Ishikawa (cell line): ENCODE results near the gene RPTOR.

ENCODE experiments used
- CEBPB ChIP-seq: IDR thresholded peaks from 2 replicates; pipeline ENCODE4 v1.6.1; 2012
- CREB1 ChIP-seq: IDR thresholded peaks from 2 replicates; pipeline ENCODE4 v1.6.1; 2012; ENCODE audit warnings: low read depth
- EGR1 ChIP-seq: IDR thresholded peaks from 2 replicates; pipeline ENCODE4 v1.6.1; 2012
- EP300 ChIP-seq: IDR thresholded peaks from 2 replicates; pipeline ENCODE4 v1.6.1; 2012; ENCODE audit warnings: borderline replicate concordance
- FOXM1 ChIP-seq: IDR thresholded peaks from 2 replicates; pipeline ENCODE4 v1.6.1; 2012; ENCODE audit warnings: low read depth, borderline replicate concordance
- NFIC ChIP-seq: IDR thresholded peaks from 2 replicates; pipeline ENCODE4 v1.6.1; 2012
- RAD21 ChIP-seq: IDR thresholded peaks from 2 replicates; pipeline ENCODE4 v1.6.1; 2012; ENCODE audit warnings: low read depth
- TAF1 ChIP-seq: IDR thresholded peaks from 2 replicates; pipeline ENCODE4 v1.6.1; 2012; ENCODE audit warnings: low read depth, mild to moderate bottlenecking
- TCF12 ChIP-seq: IDR thresholded peaks from 2 replicates; pipeline ENCODE4 v1.6.1; 2012; ENCODE audit warnings: low read depth
- TEAD4 ChIP-seq: IDR thresholded peaks from 2 replicates; pipeline ENCODE4 v1.6.1; 2012
- YY1 ChIP-seq: IDR thresholded peaks from 2 replicates; pipeline ENCODE4 v1.6.1; 2012; ENCODE audit warnings: low read depth
- ZBTB7A ChIP-seq: IDR thresholded peaks from 2 replicates; pipeline ENCODE4 v1.6.1; 2012; ENCODE audit warnings: low read depth
- TF ChIP-seq, protein P1 (sequence below): IDR thresholded peaks from 2 replicates; pipeline ENCODE4 v1.6.1; 2012
- TF ChIP-seq, protein P2 (sequence below): IDR thresholded peaks from 2 replicates; pipeline ENCODE4 v1.6.1; 2012
- TF ChIP-seq, protein P3 (sequence below): IDR thresholded peaks from 2 replicates; pipeline ENCODE4 v1.6.1; 2012; ENCODE audit warnings: low read depth, mild to moderate bottlenecking

The RPTOR gene

DNA sequence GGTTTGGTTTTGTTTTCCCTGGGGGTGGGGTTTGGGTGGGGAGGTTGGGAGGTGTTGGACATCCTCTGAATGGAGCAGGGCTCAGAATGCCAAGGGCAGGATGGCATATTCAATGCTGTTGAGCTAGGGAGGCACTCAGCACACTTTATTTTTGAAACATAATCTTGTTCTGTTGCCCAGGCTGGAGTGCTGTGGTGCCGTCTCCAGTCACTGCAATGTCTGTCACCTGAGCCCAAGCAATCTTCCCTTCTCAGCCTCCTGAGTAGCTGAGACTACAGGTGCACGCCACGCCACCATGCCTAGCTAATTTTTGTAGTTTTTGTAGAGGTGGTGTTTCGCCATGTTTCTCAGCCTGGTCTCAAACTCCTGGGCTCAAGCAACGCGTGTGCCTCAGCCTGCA lies 186.1 kb downstream of the RPTOR start:
- TF ChIP-seq EP300 = no peak
- TF ChIP-seq TAF1 = no peak
- TF ChIP-seq TEAD4 = no peak
- TF ChIP-seq, protein P1, sequence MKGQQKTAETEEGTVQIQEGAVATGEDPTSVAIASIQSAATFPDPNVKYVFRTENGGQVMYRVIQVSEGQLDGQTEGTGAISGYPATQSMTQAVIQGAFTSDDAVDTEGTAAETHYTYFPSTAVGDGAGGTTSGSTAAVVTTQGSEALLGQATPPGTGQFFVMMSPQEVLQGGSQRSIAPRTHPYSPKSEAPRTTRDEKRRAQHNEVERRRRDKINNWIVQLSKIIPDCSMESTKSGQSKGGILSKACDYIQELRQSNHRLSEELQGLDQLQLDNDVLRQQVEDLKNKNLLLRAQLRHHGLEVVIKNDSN = no peak
- TF ChIP-seq YY1 = no peak
- TF ChIP-seq, protein P2, sequence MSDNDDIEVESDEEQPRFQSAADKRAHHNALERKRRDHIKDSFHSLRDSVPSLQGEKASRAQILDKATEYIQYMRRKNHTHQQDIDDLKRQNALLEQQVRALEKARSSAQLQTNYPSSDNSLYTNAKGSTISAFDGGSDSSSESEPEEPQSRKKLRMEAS = no peak
- no peak for TF ChIP-seq EGR1
- no peak for TF ChIP-seq TCF12

DNA sequence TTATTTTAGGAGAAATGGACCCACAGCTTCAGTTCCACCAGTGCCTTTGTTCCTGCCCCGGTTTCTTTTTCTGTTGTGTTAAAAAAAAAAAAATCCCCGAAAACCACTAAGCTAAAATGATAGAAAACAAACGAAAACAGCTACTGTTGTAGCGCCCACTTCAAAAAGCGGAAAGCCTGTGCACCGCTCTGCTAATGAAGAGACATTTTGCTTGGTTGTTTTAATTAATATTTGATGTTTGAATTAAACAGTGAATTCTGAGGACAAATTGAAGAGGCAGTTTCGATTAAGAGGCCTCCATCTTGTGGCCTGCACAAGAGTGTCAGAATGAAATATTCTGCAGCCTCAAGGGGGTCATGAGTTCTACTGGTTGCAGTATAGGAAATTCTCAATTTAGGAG lies 186.7 kb downstream of the RPTOR start:
- TF ChIP-seq TCF12 (no peak), FOXM1 (no peak), NFIC (no peak), EP300 (no peak), CREB1 (no peak), RAD21 (no peak), EGR1 (no peak), YY1 (no peak), CEBPB (no peak), TAF1 (no peak), ZBTB7A (no peak), TEAD4 (no peak)
- TF ChIP-seq, protein P2 = no peak
- TF ChIP-seq, protein P3, sequence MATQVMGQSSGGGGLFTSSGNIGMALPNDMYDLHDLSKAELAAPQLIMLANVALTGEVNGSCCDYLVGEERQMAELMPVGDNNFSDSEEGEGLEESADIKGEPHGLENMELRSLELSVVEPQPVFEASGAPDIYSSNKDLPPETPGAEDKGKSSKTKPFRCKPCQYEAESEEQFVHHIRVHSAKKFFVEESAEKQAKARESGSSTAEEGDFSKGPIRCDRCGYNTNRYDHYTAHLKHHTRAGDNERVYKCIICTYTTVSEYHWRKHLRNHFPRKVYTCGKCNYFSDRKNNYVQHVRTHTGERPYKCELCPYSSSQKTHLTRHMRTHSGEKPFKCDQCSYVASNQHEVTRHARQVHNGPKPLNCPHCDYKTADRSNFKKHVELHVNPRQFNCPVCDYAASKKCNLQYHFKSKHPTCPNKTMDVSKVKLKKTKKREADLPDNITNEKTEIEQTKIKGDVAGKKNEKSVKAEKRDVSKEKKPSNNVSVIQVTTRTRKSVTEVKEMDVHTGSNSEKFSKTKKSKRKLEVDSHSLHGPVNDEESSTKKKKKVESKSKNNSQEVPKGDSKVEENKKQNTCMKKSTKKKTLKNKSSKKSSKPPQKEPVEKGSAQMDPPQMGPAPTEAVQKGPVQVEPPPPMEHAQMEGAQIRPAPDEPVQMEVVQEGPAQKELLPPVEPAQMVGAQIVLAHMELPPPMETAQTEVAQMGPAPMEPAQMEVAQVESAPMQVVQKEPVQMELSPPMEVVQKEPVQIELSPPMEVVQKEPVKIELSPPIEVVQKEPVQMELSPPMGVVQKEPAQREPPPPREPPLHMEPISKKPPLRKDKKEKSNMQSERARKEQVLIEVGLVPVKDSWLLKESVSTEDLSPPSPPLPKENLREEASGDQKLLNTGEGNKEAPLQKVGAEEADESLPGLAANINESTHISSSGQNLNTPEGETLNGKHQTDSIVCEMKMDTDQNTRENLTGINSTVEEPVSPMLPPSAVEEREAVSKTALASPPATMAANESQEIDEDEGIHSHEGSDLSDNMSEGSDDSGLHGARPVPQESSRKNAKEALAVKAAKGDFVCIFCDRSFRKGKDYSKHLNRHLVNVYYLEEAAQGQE = no peak
- TF ChIP-seq, protein P1 = no peak

DNA sequence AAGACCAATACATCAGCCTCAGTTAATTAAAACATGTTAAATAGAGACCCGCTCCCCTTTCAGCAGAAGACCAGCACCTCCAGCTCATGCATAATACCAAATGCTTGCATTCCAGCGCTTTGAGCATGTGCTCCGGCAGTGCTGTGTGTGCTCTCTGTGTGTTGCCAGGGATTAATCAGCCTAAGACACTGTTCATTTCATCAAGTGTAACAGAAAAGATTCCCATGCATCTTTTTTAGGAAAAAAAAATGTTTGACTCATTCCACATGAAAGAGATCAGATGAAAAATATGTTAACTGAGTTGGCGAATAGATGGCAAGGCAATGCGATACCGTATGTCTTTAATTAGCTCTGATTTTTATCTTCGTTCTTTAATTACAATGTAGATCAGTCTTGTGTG lies 187.6 kb downstream of the RPTOR start:
- no peak for TF ChIP-seq TAF1
- TF ChIP-seq EGR1 = no peak
- no peak for TF ChIP-seq EP300
- TF ChIP-seq FOXM1 = no peak
- no peak for TF ChIP-seq CREB1
- no peak for TF ChIP-seq CEBPB
- no peak for TF ChIP-seq NFIC
- no peak for TF ChIP-seq RAD21
- no peak for TF ChIP-seq YY1
- TF ChIP-seq, protein P2 = no peak
- no peak for TF ChIP-seq TCF12

DNA sequence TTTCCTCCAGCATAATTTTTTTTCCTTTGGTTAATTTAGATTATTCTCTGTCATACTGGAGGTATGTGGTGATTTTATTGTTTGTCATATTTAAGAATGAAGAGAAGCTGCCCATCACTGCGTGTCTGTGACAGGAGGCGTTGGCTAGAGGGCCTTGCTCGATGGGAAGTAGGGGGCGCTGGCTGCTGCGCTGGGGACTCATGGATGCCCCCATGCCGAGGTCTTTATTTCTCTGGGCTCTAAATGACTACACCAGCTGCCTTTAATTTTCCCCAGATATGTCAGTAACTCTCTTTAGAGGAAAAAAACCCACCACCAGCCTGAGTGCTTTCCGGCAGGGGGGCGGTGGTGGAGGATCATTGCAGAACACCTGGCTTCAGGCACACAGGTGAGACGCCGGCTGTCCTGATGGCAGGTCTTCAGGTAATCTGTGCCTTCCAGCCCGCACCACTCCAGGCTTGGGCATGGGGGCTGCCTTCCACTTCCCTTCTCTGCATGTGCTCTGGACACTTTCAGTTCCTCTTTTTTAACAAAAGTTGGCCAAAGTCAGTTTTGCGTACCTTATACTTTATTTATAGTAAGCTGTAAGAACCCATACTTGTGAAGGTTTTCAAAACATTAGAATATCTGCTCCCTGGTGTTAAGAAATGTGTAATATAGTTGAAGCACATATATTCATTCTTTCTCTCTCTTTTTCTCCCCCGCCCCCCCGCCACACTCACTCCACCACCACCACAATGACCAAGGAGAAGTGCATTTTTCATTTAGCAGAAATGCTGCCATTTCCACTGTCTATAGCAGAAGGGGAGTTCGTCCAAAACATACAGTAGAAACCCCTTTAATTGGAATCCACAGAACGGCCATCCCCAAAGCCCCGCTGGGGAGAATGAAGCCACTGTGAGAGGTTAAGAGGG lies 192.7 kb downstream of the RPTOR start:
- no peak for TF ChIP-seq FOXM1
- no peak for TF ChIP-seq TEAD4
- TF ChIP-seq CREB1 = no peak
- TF ChIP-seq ZBTB7A = no peak
- no peak for TF ChIP-seq TCF12
- TF ChIP-seq EP300 = no peak

DNA sequence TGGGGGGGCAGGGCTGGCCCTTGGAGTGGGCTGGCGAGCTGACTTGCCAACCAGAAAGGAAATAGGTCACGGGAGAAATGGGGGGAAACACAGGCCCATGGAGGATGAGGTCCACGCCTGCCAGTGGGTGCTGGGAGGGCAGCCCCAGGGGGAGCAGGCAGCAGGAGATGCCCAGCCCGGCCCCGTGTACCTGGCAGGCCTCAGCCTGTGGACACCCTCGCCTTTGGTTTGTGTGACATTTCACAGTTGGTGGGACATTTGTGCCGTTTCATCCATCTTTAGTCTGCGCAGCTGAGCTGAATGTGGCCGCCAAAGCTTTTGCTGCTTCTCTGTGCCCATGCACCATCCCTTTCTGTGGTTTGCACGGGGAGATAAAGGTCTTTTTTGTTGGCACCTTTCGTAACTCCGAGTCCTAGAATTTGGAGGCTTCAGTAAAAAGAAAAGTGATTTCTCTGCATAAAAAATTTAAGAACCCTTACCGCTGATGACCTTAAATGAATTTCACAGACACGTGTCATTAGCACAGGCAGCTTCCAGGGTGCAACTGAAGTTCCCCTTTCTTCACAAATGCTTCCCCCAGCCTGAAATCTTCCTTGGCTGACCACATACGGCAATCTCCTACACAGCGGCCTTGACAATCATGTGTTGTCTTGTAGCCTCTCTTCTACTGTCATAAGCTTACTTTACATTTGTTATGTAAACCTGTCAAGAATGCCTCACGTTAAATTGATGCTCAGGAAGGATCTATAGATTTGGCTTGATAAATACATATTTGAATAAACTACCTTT lies 193.6 kb downstream of the RPTOR start:
- no peak for TF ChIP-seq EP300
- no peak for TF ChIP-seq CREB1
- TF ChIP-seq CEBPB = no peak
- TF ChIP-seq YY1 = no peak
- no peak for TF ChIP-seq TEAD4
- TF ChIP-seq FOXM1 = no peak
- no peak for TF ChIP-seq NFIC
- TF ChIP-seq, protein P1 = no peak
- TF ChIP-seq, protein P3 = no peak
- no peak for TF ChIP-seq TCF12
- no peak for TF ChIP-seq RAD21
- TF ChIP-seq, protein P2 = no peak
- TF ChIP-seq EGR1 = no peak
- no peak for TF ChIP-seq TAF1
- no peak for TF ChIP-seq ZBTB7A
